Naive thymus-derived CD4-positive, alpha-beta T cell (primary cell): Measurements from ENCODE around the gene RELN. TPM values are rescaled to one million over a fixed set of nuclear protein-coding genes. Genes with fewer than 3 reads are reported as not detected.
"Not testable (repeated sequence)": the region's sequence is repeated elsewhere in the genome, so short reads cannot be mapped to it uniquely, and the experiment has no call there.

Source experiments
- ATAC-seq: fragments of 150-1000 bp; cut with Tn5 transposase; 2 replicates; pipeline ENCODE4 v1.10.0; 2021; ENCODE audit warnings: mild to moderate bottlenecking, moderate library complexity
- CTCF ChIA-PET: fragments of 350-600 bp; sonication (Branson Sonifier 250); formaldehyde crosslinking; loops from one replicate; lab custom pipeline; 2021; ENCODE audit warnings: antibody characterized with exemption; lab: Charles Lee
- POLR2A ChIA-PET: fragments of 350-600 bp; sonication (Branson Sonifier 250); formaldehyde crosslinking; loops from one replicate; lab custom pipeline; 2021; ENCODE audit warnings: antibody characterized with exemption, inconsistent platforms; lab: Charles Lee
- DNase-seq, 9 donors: peaks; one replicate each; pipeline versions ENCODE4 v3.0.0 to v3.0.0-alpha.2; 2020 to 2022; ENCODE audit warnings: mixed read lengths in 1 of 9
- H3K27ac ChIP-seq: one replicate; pipeline ENCODE4 v1.7.0; 2013; ENCODE audit warnings: mild to moderate bottlenecking, low read depth, low read length, moderate library complexity
- H3K27me3 ChIP-seq, 2 donors: one replicate each; pipeline ENCODE4 v1.7.0; 2013; ENCODE audit warnings: low read length in 2 of 2, mild to moderate bottlenecking in 2 of 2, moderate library complexity in 2 of 2; ENCODE audit not compliant: control insufficient read depth in 2 of 2, insufficient read depth in 2 of 2
- H3K36me3 ChIP-seq, 3 experiments: 1 replicate in 2 of 3; 2 replicates in 1 of 3; pipeline ENCODE4 v1.7.0; 2013; ENCODE audit warnings: low read length in 3 of 3, mild to moderate bottlenecking in 3 of 3, moderate library complexity in 1 of 3; ENCODE audit not compliant: insufficient read depth in 3 of 3, control insufficient read depth in 2 of 3
- H3K4me1 ChIP-seq, 2 donors: one replicate each; pipeline ENCODE4 v1.7.0; 2013; ENCODE audit warnings: low read length in 2 of 2, mild to moderate bottlenecking in 2 of 2, moderate library complexity in 1 of 2; ENCODE audit not compliant: control insufficient read depth in 2 of 2, insufficient read depth in 2 of 2
- H3K4me3 ChIP-seq: 2 replicates; pipeline ENCODE4 v1.7.0; 2013; ENCODE audit warnings: mild to moderate bottlenecking, low read length
- H3K9me3 ChIP-seq, 3 experiments: 1 replicate in 2 of 3; 2 replicates in 1 of 3; pipeline ENCODE4 v1.7.0; 2013; ENCODE audit warnings: low read length in 3 of 3; ENCODE audit not compliant: control insufficient read depth in 2 of 3
- H3K27ac Mint-ChIP-seq, 9 donors: one replicate each; pipeline ENCODE4 v1.8.0; 2020 to 2022; ENCODE audit warnings: mixed read lengths in 9 of 9, mild to moderate bottlenecking in 8 of 9, moderate library complexity in 5 of 9, inconsistent platforms in 2 of 9
- H3K27me3 Mint-ChIP-seq, 5 donors: one replicate each; pipeline ENCODE4 v1.8.0; 2021 to 2022; ENCODE audit warnings: mixed read lengths in 5 of 5, mild to moderate bottlenecking in 1 of 5
- H3K36me3 Mint-ChIP-seq, 5 donors: one replicate each; pipeline ENCODE4 v1.8.0; 2020 to 2022; ENCODE audit warnings: mixed read lengths in 5 of 5, mild to moderate bottlenecking in 3 of 5, inconsistent platforms in 1 of 5
- H3K4me1 Mint-ChIP-seq, 7 donors: one replicate each; pipeline ENCODE4 v1.8.0; 2020 to 2022; ENCODE audit warnings: mixed read lengths in 7 of 7, mild to moderate bottlenecking in 3 of 7, inconsistent platforms in 1 of 7
- H3K4me3 Mint-ChIP-seq, 10 donors: one replicate each; pipeline ENCODE4 v1.8.0; 2020 to 2022; ENCODE audit warnings: mild to moderate bottlenecking in 10 of 10, mixed read lengths in 10 of 10, moderate library complexity in 6 of 10, inconsistent platforms in 2 of 10
- H3K9me3 Mint-ChIP-seq, 11 donors: one replicate each; pipeline ENCODE4 v1.8.0; 2020 to 2022; ENCODE audit warnings: mixed read lengths in 11 of 11, mild to moderate bottlenecking in 4 of 11, inconsistent platforms in 1 of 11, moderate library complexity in 1 of 11
- intact Hi-C, 2 donors: fragments of 100-400 bp; cut with micrococcal nuclease; formaldehyde crosslinking; loops; one replicate each; pipeline ENCODE4 v1.15.1; 2023
- polyA plus RNA-seq, 2 donors: library from polyadenylated mRNA; unstranded; fragments of 300-500 nt; fragmentation: Illumina TruSeq; gene quantifications; one replicate each; pipeline ENCODE4 v1.2.3, GENCODE V29; 2021
- total RNA-seq, 6 experiments: library from RNA in 5 of 6; stranded (reverse) in 5 of 6; gene quantifications; 1 replicate in 5 of 6; 2 replicates in 1 of 6; pipeline ENCODE4 v1.2.3 and lab custom pipeline; 2021 to 2026

RELN gene
- total and polyA plus RNA-seq, 7 experiments from 2014 or later = not detected

DNA sequence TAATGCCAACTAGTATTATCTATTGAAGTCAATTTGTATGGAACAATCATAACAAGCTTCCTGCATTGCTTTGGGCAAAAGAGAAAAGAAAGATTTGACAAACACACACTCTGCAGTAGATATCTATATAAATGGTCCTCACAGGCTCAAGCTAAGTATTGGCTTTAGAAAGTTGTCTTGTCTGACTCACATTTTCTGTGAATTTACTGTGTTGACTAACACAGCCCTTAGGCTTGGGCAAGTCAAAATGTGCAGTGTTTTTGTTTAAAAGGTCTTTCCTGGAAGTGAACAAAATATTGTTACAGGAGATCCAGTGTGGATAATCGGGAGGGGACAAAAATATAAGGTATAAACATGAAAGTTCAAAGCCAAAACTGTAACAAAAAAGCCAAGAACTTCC lies 194.4 kb downstream of the RELN start:
- Histone ChIP-seq H3K27me3 (peaks cover 0 to 3% of the 10 kb centered on the region in 2 donors), H3K27ac (no peak overlapping the region), H3K4me1 (no peaks in the 10 kb centered on the region), H3K4me3 (no peak overlapping the region), H3K9me3 (no peaks in the 10 kb centered on the region), H3K36me3 (no peaks in the 10 kb centered on the region)
- no peaks in the 10 kb centered on the region for H3K36me3 Mint-ChIP-seq
- peaks cover 0 to 5% (median 2%) of the 10 kb centered on the region in 5 donors for H3K27me3 Mint-ChIP-seq
- ATAC-seq = no peak
- no peak overlapping the region for H3K4me3 Mint-ChIP-seq
- ChIA-PET CTCF (no interaction called here), POLR2A (interaction anchor here (0.6 kb wide), 1 partner anchor 46 kb away, joined by 3 read pairs; no protein-coding TSS in a partner anchor)
- no peaks in the 10 kb centered on the region for H3K4me1 Mint-ChIP-seq
- H3K27ac Mint-ChIP-seq = no peak overlapping the region
- DNase-seq = no peak
- peaks cover 0 to 8% (median 2%) of the 10 kb centered on the region in 11 donors for H3K9me3 Mint-ChIP-seq
- intact Hi-C loops = no loop called here

DNA sequence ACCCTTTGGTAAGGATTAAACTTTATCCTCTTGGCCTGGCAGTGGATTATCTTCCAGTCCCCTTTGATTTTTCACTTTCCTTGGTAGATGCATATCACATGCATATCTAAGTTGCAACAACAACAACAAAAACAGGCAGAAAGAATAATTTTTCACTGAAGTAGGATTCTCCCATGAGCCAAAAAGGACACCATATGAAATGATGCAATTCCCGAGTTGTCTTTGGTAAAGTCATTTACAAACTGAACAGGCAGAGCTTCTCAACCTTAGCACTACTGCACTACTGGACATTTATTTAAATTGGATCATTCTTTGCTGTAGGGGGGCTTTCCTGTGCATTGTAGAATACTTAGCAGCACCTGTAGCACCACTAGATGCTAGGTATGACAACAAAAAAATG lies 195.0 kb downstream of the RELN start:
- CTCF ChIA-PET = no interaction called here

DNA sequence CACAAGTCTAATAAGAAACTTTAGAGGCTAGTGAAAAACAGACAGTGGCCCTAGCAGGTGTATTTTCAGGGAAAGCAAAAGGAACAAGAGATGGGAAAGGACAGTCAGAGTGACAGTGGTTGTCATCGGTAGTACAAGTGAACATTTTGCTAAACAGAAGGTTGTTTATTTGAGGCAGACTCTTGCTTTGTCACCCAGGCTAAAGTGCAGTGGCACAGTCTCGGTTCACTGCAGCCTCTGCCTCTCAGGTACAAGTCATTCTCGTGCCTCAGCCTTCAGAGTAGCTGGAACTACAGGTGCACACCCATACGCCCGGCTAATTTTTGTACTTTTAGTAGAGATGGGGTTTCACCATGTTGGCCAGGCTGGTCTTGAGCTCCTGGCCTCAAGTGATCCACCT lies 195.8 kb downstream of the RELN start:
- peaks cover 0 to 2% (median 0%) of the 10 kb centered on the region in 7 donors for H3K4me1 Mint-ChIP-seq
- DNase-seq = no peak
- ATAC-seq = no peak
- peaks cover 0 to 5% (median 4%) of the 10 kb centered on the region in 5 donors for H3K27me3 Mint-ChIP-seq
- H3K27ac Mint-ChIP-seq = no peak overlapping the region
- H3K36me3 ChIP-seq = no peaks in the 10 kb centered on the region
- POLR2A ChIA-PET = no interaction called here
- H3K27ac ChIP-seq = no peak overlapping the region
- no peaks in the 10 kb centered on the region for H3K4me1 ChIP-seq
- H3K9me3 Mint-ChIP-seq = peaks cover 0 to 8% (median 3%) of the 10 kb centered on the region in 11 donors
- peaks cover 0 to 3% of the 10 kb centered on the region in 2 donors for H3K27me3 ChIP-seq
- intact Hi-C loops = no loop called here
- no peaks in the 10 kb centered on the region for H3K9me3 ChIP-seq
- no peak overlapping the region for H3K4me3 Mint-ChIP-seq
- H3K4me3 ChIP-seq = no peak overlapping the region
- H3K36me3 Mint-ChIP-seq = no peaks in the 10 kb centered on the region
- CTCF ChIA-PET = no interaction called here

More for the DNA sequence above, 195.0 kb downstream of the RELN start:
- no peaks in the 10 kb centered on the region for H3K4me1 ChIP-seq
- no peaks in the 10 kb centered on the region for H3K9me3 ChIP-seq
- ATAC-seq = no peak
- POLR2A ChIA-PET = interaction anchor here (0.6 kb wide), 1 partner anchor 46 kb away, joined by 3 read pairs; no protein-coding TSS in a partner anchor
- H3K36me3 ChIP-seq = no peaks in the 10 kb centered on the region
- Mint-ChIP-seq H3K36me3 (no peaks in the 10 kb centered on the region), H3K4me1 (peaks cover 0 to 2% (median 0%) of the 10 kb centered on the region in 7 donors), H3K4me3 (no peak overlapping the region), H3K27me3 (peaks cover 0 to 5% (median 2%) of the 10 kb centered on the region in 5 donors), H3K9me3 (peaks cover 0 to 8% (median 2%) of the 10 kb centered on the region in 11 donors), H3K27ac (no peak overlapping the region)
- H3K27ac ChIP-seq = no peak overlapping the region
- no peak overlapping the region for H3K4me3 ChIP-seq
- intact Hi-C loops = no loop called here
- no peak for DNase-seq
- H3K27me3 ChIP-seq = peaks cover 0 to 3% of the 10 kb centered on the region in 2 donors

DNA sequence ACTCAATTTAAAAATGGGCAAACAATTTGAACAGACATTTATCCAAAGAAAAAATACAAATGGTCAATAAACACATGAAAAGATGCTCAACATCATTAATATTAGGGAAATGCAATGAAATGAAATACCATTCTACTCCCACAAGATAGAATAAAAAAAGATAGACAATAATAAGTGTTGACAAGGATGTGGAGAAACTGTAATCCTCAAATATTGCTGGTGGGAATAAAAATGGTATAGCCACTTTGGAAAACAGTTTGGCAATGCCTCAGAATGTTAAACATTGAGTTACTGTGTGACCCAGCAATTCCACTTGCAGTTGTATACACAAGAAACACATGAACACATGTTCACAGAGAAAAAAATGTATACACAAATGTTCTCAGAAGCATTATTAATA lies 197.6 kb downstream of the RELN start:
- Mint-ChIP-seq H3K36me3 (peaks cover 0 to 4% (median 0%) of the 10 kb centered on the region in 5 donors), H3K27me3 (peaks cover 0 to 15% (median 5%) of the 10 kb centered on the region in 5 donors), H3K9me3 (peaks cover 0 to 12% (median 5%) of the 10 kb centered on the region in 11 donors), H3K4me1 (peaks cover 0 to 2% (median 0%) of the 10 kb centered on the region in 7 donors), H3K27ac (no peak overlapping the region), H3K4me3 (no peak overlapping the region)
- Histone ChIP-seq H3K27ac (no peak overlapping the region), H3K27me3 (peaks cover 0 to 3% of the 10 kb centered on the region in 2 donors), H3K9me3 (no peaks in the 10 kb centered on the region), H3K4me3 (no peak overlapping the region), H3K4me1 (no peaks in the 10 kb centered on the region), H3K36me3 (no peaks in the 10 kb centered on the region)
- ATAC-seq = no peak
- DNase-seq = no peak
- intact Hi-C loops = no loop called here
- POLR2A ChIA-PET = no interaction called here
- CTCF ChIA-PET = no interaction called here

DNA sequence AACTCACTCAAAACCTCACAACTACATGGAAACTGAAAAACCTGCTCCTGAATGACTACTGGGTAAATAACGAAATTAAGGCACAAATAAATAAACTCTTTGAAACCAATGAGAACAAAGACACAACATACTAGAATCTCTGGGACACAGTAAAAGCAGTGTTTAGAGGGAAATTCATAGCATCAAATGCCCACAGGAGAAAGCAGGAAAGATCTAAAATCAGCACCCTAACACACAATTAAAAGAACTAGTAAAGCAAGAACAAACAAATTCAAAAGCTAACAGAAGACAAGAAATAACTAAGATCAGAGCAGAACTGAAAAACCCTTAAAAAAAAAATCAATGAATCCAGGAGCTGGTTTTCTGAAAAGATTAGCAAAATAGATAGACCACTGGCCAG lies 202.4 kb downstream of the RELN start:
- Mint-ChIP-seq H3K9me3 (peaks cover 0 to 12% (median 6%) of the 10 kb centered on the region in 11 donors), H3K27me3 (peaks cover 0 to 25% (median 15%) of the 10 kb centered on the region in 5 donors)
- ATAC-seq, DNase-seq, H3K27ac Mint-ChIP-seq, H3K36me3 Mint-ChIP-seq, H3K27me3 ChIP-seq, H3K4me1 Mint-ChIP-seq, H3K4me1 ChIP-seq, H3K4me3 ChIP-seq, CTCF ChIA-PET, H3K4me3 Mint-ChIP-seq, H3K27ac ChIP-seq, H3K36me3 ChIP-seq, H3K9me3 ChIP-seq, POLR2A ChIA-PET, intact Hi-C loops: not testable (repeated sequence)

DNA sequence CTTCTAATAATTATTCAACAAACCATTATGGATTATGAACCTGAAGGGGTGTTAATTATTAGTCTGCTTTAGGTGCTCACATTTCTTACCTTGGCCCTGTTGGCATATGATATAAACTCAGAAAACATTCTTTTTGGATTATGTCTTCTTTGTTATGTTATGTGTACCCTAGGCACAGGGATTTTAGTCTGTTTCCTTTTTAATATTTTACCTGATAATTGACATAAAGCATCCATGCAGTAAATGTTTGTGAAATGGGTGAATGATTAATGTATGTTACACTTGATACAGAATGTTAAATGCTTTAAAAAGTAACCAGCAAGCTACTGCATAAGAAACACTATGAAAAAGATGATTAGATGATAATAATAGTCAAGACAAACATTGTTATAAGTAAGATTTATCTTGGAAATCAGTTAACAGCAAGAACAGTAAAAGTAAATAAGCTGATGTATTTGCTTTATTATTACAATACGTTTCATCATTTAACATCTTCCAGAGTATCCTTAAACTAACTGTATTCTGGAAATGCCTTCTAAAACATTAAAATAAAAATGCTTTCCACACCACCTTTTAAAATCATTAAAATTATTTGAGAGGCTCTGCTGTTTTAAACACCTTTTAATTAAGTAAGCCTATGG lies 204.7 kb downstream of the RELN start:
- H3K27me3 ChIP-seq = no peaks in the 10 kb centered on the region
- peaks cover 0 to 27% (median 19%) of the 10 kb centered on the region in 5 donors for H3K27me3 Mint-ChIP-seq
- H3K9me3 ChIP-seq = no peaks in the 10 kb centered on the region
- ChIA-PET POLR2A (no interaction called here), CTCF (no interaction called here)
- DNase-seq (no peak), ATAC-seq (no peak)
- H3K36me3 ChIP-seq = no peaks in the 10 kb centered on the region
- no peaks in the 10 kb centered on the region for H3K4me1 Mint-ChIP-seq
- H3K4me3 ChIP-seq = no peak overlapping the region
- H3K9me3 Mint-ChIP-seq = peaks cover 0 to 12% (median 2%) of the 10 kb centered on the region in 11 donors
- intact Hi-C loops = no loop called here
- H3K36me3 Mint-ChIP-seq = peaks cover 0 to 7% (median 0%) of the 10 kb centered on the region in 5 donors
- no peaks in the 10 kb centered on the region for H3K4me1 ChIP-seq
- no peak overlapping the region for H3K27ac Mint-ChIP-seq
- no peak overlapping the region for H3K27ac ChIP-seq
- H3K4me3 Mint-ChIP-seq = no peak overlapping the region

DNA sequence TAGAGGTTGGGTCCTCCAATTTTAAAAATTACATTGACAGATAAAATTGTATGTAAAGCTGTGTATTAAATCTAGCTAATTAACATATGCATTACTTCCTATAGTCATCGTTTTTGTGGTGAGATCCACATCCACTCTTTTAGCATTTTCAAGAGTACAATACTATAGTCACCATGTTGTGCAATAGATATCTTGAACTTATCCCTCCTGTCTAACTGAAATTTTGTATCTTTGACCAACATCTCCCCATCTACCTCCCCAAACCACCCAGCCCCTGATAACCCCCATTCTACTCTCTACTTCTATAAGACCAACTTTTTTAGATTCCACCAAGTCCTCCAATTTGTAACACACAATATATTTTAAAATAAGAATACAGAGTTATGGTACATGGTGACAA lies 208.0 kb downstream of the RELN start:
- Mint-ChIP-seq H3K4me1 (no peaks in the 10 kb centered on the region), H3K27me3 (peaks cover 0 to 27% (median 11%) of the 10 kb centered on the region in 5 donors), H3K27ac (no peak overlapping the region), H3K4me3 (no peak overlapping the region), H3K36me3 (no peaks in the 10 kb centered on the region), H3K9me3 (peaks cover 0 to 1% (median 0%) of the 10 kb centered on the region in 11 donors)
- no peak for ATAC-seq
- Histone ChIP-seq H3K4me3 (no peak overlapping the region), H3K27ac (no peak overlapping the region), H3K36me3 (no peaks in the 10 kb centered on the region), H3K27me3 (no peaks in the 10 kb centered on the region), H3K4me1 (no peaks in the 10 kb centered on the region), H3K9me3 (no peaks in the 10 kb centered on the region)
- POLR2A ChIA-PET = no interaction called here
- intact Hi-C loops = no loop called here
- CTCF ChIA-PET = no interaction called here
- DNase-seq = no peak
